Vagina (tissue), 2 donors: ENCODE results near the gene TMEM178B.

Source experiments
- POLR2A ChIP-seq, 2 donors: fragments of 450-650 bp; IDR thresholded peaks; one replicate each; pipeline ENCODE4 v1.6.1; 2017; ENCODE audit warnings: antibody characterized with exemption in 2 of 2, mild to moderate bottlenecking in 2 of 2, moderate library complexity in 2 of 2
- TF ChIP-seq, protein P1 (sequence below), 3 experiments: fragments of 450-650 bp in 2 of 3; fragments of 200-600 bp in 1 of 3; sonication (generic) in 1 of 3; IDR thresholded peaks; one replicate each; pipeline ENCODE4 v1.5.1; 2017 to 2019; ENCODE audit warnings: antibody characterized with exemption in 3 of 3, mild to moderate bottlenecking in 2 of 3, moderate library complexity in 2 of 3

DNA sequence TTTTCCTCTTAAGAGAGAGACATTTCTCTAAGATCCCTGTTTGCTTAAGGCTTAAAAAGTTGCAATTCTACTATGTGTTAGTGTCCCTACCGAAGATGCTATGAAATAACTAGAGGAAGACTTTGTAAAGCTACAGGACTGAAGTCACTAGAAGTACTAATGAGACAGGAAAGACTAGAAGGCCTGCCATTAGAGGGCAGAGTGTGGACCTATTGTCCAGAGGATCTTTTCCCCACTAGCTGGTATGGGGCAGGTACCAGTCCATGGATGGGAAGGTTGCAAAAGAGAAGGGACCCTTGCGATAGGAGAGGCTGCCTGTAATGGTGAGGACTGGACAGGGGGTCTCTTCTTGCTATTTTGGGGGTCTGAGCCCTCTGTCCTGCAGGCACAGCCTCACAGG, 178.1 kb downstream of the TMEM178B start:
- TF ChIP-seq, protein P1, sequence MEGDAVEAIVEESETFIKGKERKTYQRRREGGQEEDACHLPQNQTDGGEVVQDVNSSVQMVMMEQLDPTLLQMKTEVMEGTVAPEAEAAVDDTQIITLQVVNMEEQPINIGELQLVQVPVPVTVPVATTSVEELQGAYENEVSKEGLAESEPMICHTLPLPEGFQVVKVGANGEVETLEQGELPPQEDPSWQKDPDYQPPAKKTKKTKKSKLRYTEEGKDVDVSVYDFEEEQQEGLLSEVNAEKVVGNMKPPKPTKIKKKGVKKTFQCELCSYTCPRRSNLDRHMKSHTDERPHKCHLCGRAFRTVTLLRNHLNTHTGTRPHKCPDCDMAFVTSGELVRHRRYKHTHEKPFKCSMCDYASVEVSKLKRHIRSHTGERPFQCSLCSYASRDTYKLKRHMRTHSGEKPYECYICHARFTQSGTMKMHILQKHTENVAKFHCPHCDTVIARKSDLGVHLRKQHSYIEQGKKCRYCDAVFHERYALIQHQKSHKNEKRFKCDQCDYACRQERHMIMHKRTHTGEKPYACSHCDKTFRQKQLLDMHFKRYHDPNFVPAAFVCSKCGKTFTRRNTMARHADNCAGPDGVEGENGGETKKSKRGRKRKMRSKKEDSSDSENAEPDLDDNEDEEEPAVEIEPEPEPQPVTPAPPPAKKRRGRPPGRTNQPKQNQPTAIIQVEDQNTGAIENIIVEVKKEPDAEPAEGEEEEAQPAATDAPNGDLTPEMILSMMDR (IDR thresholded peaks at IDR 0.05), result no peak
- no peak for TF ChIP-seq POLR2A (IDR thresholded peaks at IDR 0.05)
